ENCODE measurements around the gene TMEM45B. TPM values are rescaled to one million over a fixed set of nuclear protein-coding genes. Genes with fewer than 3 reads are reported as not detected.
A peak's percentile ranks its signal among the peaks of the same experiment; 100 is the strongest.
"Not testable (repeated sequence)": the region's sequence is repeated elsewhere in the genome, so short reads cannot be mapped to it uniquely, and the experiment has no call there.

Gene TMEM45B
- total RNA-seq, 1 donor from 2014 or later, result 86.0 TPM

GRCh38 chr11:129852125-129852740, 36.6 kb downstream of the TMEM45B start:
- no peak for DNase-seq (ENCODE audit: low spot score)

GRCh38 chr11:129853518-129854231, 38.0 kb downstream of the TMEM45B start:
- DNase-seq (ENCODE audit: low spot score), result peak; percentile 83

GRCh38 chr11:129854232-129854805, 38.7 kb downstream of the TMEM45B start:
- no peak for DNase-seq (ENCODE audit: low spot score)

GRCh38 chr11:129855086-129855485, 39.4 kb downstream of the TMEM45B start:
- DNase-seq (ENCODE audit: low spot score), result no peak

- no peak for DNase-seq (ENCODE audit: low spot score)
Measured at GRCh38 chr11:129856036-129856435, 40.4 kb downstream of the TMEM45B start.

GRCh38 chr11:129861702-129862522, 46.3 kb downstream of the TMEM45B start:
- peak; percentile 90 for DNase-seq (ENCODE audit: low spot score)

GRCh38 chr11:129864811-129865210, 49.2 kb downstream of the TMEM45B start:
- DNase-seq (ENCODE audit: low spot score), result no peak

- DNase-seq (ENCODE audit: low spot score), result no peak
Measured at GRCh38 chr11:129865701-129866100, 50.1 kb downstream of the TMEM45B start.

- no peak for DNase-seq (ENCODE audit: low spot score)
Measured at GRCh38 chr11:129866311-129866710, 50.7 kb downstream of the TMEM45B start.

- DNase-seq (ENCODE audit: low spot score), result not testable (repeated sequence)
Measured at GRCh38 chr11:129868626-129869025, 53.0 kb downstream of the TMEM45B start.

- DNase-seq (ENCODE audit: low spot score), result no peak
Measured at GRCh38 chr11:129871914-129872313, 56.3 kb downstream of the TMEM45B start.

- DNase-seq (ENCODE audit: low spot score), result no peak
Measured at GRCh38 chr11:129880311-129880710, 64.7 kb downstream of the TMEM45B start.

GRCh38 chr11:129881570-129882170, 66.0 kb downstream of the TMEM45B start:
- no peak for DNase-seq (ENCODE audit: low spot score)

GRCh38 chr11:129884581-129884980, 68.9 kb downstream of the TMEM45B start:
- DNase-seq (ENCODE audit: low spot score), result no peak

GRCh38 chr11:129885381-129885780, 69.7 kb downstream of the TMEM45B start:
- no peak for DNase-seq (ENCODE audit: low spot score)

GRCh38 chr11:129888451-129888850, 72.8 kb downstream of the TMEM45B start:
- DNase-seq (ENCODE audit: low spot score), result no peak

GRCh38 chr11:129894278-129895125, 78.9 kb downstream of the TMEM45B start:
- DNase-seq (ENCODE audit: low spot score), result no peak

- peak; percentile 84 for DNase-seq (ENCODE audit: low spot score)
Measured at GRCh38 chr11:129895126-129896041, 79.7 kb downstream of the TMEM45B start, which contains the start of gene NFRKB. TSS of gene NFRKB (minus strand) at chr11:129895578. CDS start at chr11:129892849, 2,729 bp downstream.

- DNase-seq (ENCODE audit: low spot score), result no peak
Measured at GRCh38 chr11:129896062-129896461, 80.4 kb downstream of the TMEM45B start.

GRCh38 chr11:129905402-129905801, 89.8 kb downstream of the TMEM45B start:
- no peak for DNase-seq (ENCODE audit: low spot score)
